GM12878 (cell line): ENCODE results near the gene U2AF2. TPM values are rescaled to one million over a fixed set of nuclear protein-coding genes. Genes with fewer than 3 reads are reported as not detected.

ENCODE experiments used
- ASH2L ChIP-seq: fragments of 300-600, 200-600 bp; sonication (generic); IDR thresholded peaks from 2 replicates; pipeline ENCODE4 v1.6.1; 2017; ENCODE audit warnings: low read depth, mild to moderate bottlenecking, borderline replicate concordance
- FOXK2 ChIP-seq: fragments of 450-650 bp; IDR thresholded peaks from 2 replicates; pipeline ENCODE4 v1.6.1; 2017; ENCODE audit warnings: mild to moderate bottlenecking, moderate library complexity
- IRF5 ChIP-seq: fragments of 450-650 bp; IDR thresholded peaks from 2 replicates; pipeline ENCODE4 v1.6.1; 2017; ENCODE audit warnings: borderline replicate concordance
- POU2F2 ChIP-seq: IDR thresholded peaks from 3 replicates; pipeline ENCODE4 v1.6.1; 2011; ENCODE audit warnings: low read depth, mild to moderate bottlenecking, low read length, borderline replicate concordance
- RELA ChIP-seq: fragments of 450-650 bp; IDR thresholded peaks from 2 replicates; pipeline ENCODE4 v1.8.0; 2014; ENCODE audit warnings: borderline replicate concordance; ENCODE audit not compliant: partially characterized antibody
- SKIL ChIP-seq: fragments of 450-650 bp; IDR thresholded peaks from 2 replicates; pipeline ENCODE4 v1.6.1; 2017; ENCODE audit warnings: mild to moderate bottlenecking, low read depth, inconsistent platforms; ENCODE audit not compliant: poor library complexity, severe bottlenecking
- TCF12 ChIP-seq: IDR thresholded peaks from 2 replicates; pipeline ENCODE4 v1.6.1; 2011; ENCODE audit warnings: low read depth, mild to moderate bottlenecking, low read length
- polyA plus RNA-seq, 11 experiments: library from polyadenylated mRNA; depleted of rRNA in 4 of 11; unstranded in 6 of 11; stranded (reverse) in 5 of 11; fragments of >200 nt; fragmentation: Nextera tagmentation in 4 of 11; fragmentation: Illumina TruSeq in 1 of 11; extraction: Ambion mirVana in 4 of 11; extraction: Trizol in 1 of 11; gene quantifications; 1 replicate in 1 of 11; 2 replicates in 10 of 11; pipeline versions ENCODE4 v1.2.1 to v1.2.3, GENCODE V29; 2011 to 2016; ENCODE audit warnings: inconsistent platforms in 2 of 11, missing spikeins in 2 of 11, low read depth in 1 of 11
- total RNA-seq, 4 experiments: library from RNA; depleted of rRNA in 3 of 4; stranded (reverse); fragments of >200 nt in 3 of 4; fragmentation: Illumina TruSeq in 1 of 4; extraction: Trizol in 1 of 4; gene quantifications; 2 replicates each; pipeline versions ENCODE4 v1.2.1 to v1.2.3, GENCODE V29; 2013 to 2021
- TF ChIP-seq, protein P1 (sequence below): IDR thresholded peaks from 2 replicates; pipeline ENCODE4 v1.6.1; 2011; ENCODE audit warnings: borderline replicate concordance, low read depth, mild to moderate bottlenecking, moderate library complexity, low read length; ENCODE audit not compliant: insufficient read depth, poor library complexity, severe bottlenecking

Gene U2AF2
- total and polyA plus RNA-seq, 10 of the 15 experiments (the other 5 are each of a cell fraction or from before 2014, with no cell fraction given): 3.0 to 338 (median 130) TPM

DNA sequence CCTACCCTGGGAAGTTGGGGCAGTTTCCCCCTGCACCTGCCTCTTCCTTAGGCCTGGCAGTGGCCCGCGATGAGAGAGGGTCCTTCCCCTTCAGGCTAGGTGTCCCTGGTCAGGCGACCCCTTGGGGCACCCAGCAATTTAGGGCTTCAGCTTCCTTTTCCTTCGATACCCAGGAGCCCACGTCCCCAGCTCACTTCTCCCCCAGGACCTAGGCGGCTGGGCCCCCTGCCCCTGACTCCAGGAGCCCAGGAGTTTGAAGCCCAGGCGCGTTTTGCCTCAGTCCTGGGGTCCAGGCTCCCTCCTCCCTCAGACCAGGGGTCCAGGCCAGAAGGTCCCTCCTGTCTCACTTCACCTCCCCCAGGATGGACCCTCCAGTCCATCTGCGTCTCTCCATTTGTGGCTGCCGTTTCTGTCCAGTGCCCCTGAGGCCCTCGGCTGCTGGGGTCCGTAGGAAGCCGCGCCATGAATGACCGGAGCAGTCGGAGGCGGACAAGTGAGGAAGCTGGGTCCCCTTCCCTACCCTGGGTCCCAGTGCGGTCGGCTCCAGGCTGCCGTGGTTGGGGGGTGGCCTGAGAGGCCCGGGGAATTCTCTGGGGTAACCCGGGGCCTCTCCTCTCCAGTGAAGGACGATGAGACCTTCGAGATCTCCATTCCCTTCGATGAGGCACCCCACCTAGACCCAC is 6.1 kb upstream of the U2AF2 start (continued):
- no peak for TF ChIP-seq SKIL
- no peak for TF ChIP-seq POU2F2
- TF ChIP-seq, protein P1, sequence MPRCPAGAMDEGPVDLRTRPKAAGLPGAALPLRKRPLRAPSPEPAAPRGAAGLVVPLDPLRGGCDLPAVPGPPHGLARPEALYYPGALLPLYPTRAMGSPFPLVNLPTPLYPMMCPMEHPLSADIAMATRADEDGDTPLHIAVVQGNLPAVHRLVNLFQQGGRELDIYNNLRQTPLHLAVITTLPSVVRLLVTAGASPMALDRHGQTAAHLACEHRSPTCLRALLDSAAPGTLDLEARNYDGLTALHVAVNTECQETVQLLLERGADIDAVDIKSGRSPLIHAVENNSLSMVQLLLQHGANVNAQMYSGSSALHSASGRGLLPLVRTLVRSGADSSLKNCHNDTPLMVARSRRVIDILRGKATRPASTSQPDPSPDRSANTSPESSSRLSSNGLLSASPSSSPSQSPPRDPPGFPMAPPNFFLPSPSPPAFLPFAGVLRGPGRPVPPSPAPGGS: no peak
- TF ChIP-seq FOXK2: no peak
- no peak for TF ChIP-seq RELA
- no peak for TF ChIP-seq ASH2L
- TF ChIP-seq IRF5: no peak
- no peak for TF ChIP-seq TCF12
